DMS114 treated with DMSO at 0.1 percent for 48 hours (cell line): ENCODE measurements around the gene ZNF292.
A peak's percentile ranks its signal among the peaks of the same experiment; 100 is the strongest.
"Not testable (repeated sequence)": the region's sequence is repeated elsewhere in the genome, so short reads cannot be mapped to it uniquely, and the experiment has no call there.

Experiments
- DNase-seq: peaks from one replicate; lab custom pipeline; 2025; ENCODE audit not compliant: unreplicated experiment; lab: John Stamatoyannopoulos, UW

The ZNF292 gene

GRCh38 chr6:87274660-87275274, 119.4 kb downstream of the ZNF292 start:
- no peak for DNase-seq

- no peak for DNase-seq
Measured at GRCh38 chr6:87276624-87277023, 121.3 kb downstream of the ZNF292 start.

GRCh38 chr6:87277123-87277522, 121.8 kb downstream of the ZNF292 start:
- DNase-seq = peak; percentile 24

GRCh38 chr6:87279196-87279595, 123.8 kb downstream of the ZNF292 start:
- DNase-seq = no peak

GRCh38 chr6:87281426-87281825, 126.1 kb downstream of the ZNF292 start:
- no peak for DNase-seq

GRCh38 chr6:87282743-87283142, 127.4 kb downstream of the ZNF292 start:
- no peak for DNase-seq

GRCh38 chr6:87283461-87283860, 128.1 kb downstream of the ZNF292 start:
- DNase-seq = no peak

GRCh38 chr6:87287251-87287650, 131.9 kb downstream of the ZNF292 start:
- no peak for DNase-seq

GRCh38 chr6:87289571-87289970, 134.2 kb downstream of the ZNF292 start:
- DNase-seq = no peak

- DNase-seq = no peak
Measured at GRCh38 chr6:87291883-87292282, 136.5 kb downstream of the ZNF292 start.

- no peak for DNase-seq
Measured at GRCh38 chr6:87293526-87293925, 138.2 kb downstream of the ZNF292 start.

- DNase-seq = no peak
Measured at GRCh38 chr6:87297119-87297518, 141.8 kb downstream of the ZNF292 start.

- DNase-seq = not testable (repeated sequence)
Measured at GRCh38 chr6:87301277-87301676, 145.9 kb downstream of the ZNF292 start.

GRCh38 chr6:87308970-87309369, 153.6 kb downstream of the ZNF292 start:
- no peak for DNase-seq

GRCh38 chr6:87312860-87313259, 157.5 kb downstream of the ZNF292 start:
- DNase-seq = no peak
